HUES64 (cell line): ENCODE data around the gene FAM200B.

Source experiments
- H3K27ac ChIP-seq: 2 replicates; pipeline ENCODE4 v1.7.0; 2013; ENCODE audit warnings: low read depth, low read length, inconsistent platforms
- H3K27me3 ChIP-seq: 2 replicates; pipeline ENCODE4 v1.6.1; 2013; ENCODE audit warnings: mild to moderate bottlenecking, low read length; ENCODE audit not compliant: insufficient read depth
- H3K36me3 ChIP-seq: 2 replicates; pipeline ENCODE4 v1.6.1; 2013; ENCODE audit warnings: mild to moderate bottlenecking, low read length; ENCODE audit not compliant: insufficient read depth
- H3K4me1 ChIP-seq: 2 replicates; pipeline ENCODE4 v1.6.1; 2013; ENCODE audit warnings: mild to moderate bottlenecking, low read length, moderate library complexity; ENCODE audit not compliant: insufficient read depth
- H3K4me3 ChIP-seq: 2 replicates; pipeline ENCODE4 v1.5.1; 2013; ENCODE audit warnings: mild to moderate bottlenecking, low read length, moderate library complexity
- H3K9ac ChIP-seq: 2 replicates; pipeline ENCODE4 v1.6.1; 2013; ENCODE audit warnings: mild to moderate bottlenecking, low read depth, low read length
- H3K9me3 ChIP-seq: 2 replicates; pipeline ENCODE4 v1.6.1; 2013; ENCODE audit warnings: low read depth, low read length; ENCODE audit not compliant: insufficient read depth
- WGBS: fragments of 150-250, 120-280 bp; methylation state at CpG from one replicate; pipeline ENCODE4 v1.1.7; 2013; ENCODE audit warnings: missing lambda C conversion rate; 5-methylcytosine and 5-hydroxymethylcytosine counted together

The FAM200B gene

GRCh38 chr4:15695729-15696128 is 14.1 kb downstream of the FAM200B start:
- no peaks in the 10 kb centered on the region; the same call in 1 of the 2 replicates for H3K36me3 ChIP-seq
- peak overlapping the region; percentile 45 for H3K27ac ChIP-seq
- WGBS, result 96% methylated on average over 3 of the region's 3 CpGs
- H3K4me3 ChIP-seq, result no peak overlapping the region
- no peaks in the 10 kb centered on the region for H3K27me3 ChIP-seq
- H3K4me1 ChIP-seq, result peaks cover 39% of the 10 kb centered on the region
- no peak overlapping the region for H3K9ac ChIP-seq
- peaks cover 11% of the 10 kb centered on the region for H3K9me3 ChIP-seq

DNA sequence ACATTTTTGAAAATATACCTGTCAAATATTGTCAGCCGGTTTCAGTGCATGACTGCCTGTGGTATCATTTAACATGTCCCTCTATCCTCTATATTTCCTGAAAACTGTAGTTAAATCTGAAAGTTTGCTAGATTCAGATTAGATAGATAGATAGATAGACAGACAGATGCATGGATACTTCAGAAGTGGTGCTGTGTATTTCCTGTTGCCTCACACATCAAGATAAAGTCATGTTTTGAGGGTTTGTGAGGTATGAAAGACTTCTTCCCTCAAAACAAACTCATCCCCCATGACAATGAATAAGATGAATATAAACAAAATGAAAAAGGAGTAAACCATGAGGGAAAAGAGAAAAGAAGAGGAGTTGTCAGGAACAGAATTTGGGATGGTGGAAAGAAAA is 15.2 kb downstream of the FAM200B start:
- 100% methylated on average over 1 of the region's 1 CpG for WGBS
- H3K4me3 ChIP-seq, result no peak overlapping the region
- no peak overlapping the region for H3K9ac ChIP-seq
- H3K9me3 ChIP-seq, result peaks cover 11% of the 10 kb centered on the region
- H3K27me3 ChIP-seq, result 0 out of 2 replicates have a peak, but pooled peaks cover 1% of the 10 kb centered on the region
- no peak overlapping the region for H3K27ac ChIP-seq
- no peaks in the 10 kb centered on the region; the same call in 1 of the 2 replicates for H3K36me3 ChIP-seq
- peaks cover 29% of the 10 kb centered on the region for H3K4me1 ChIP-seq

GRCh38 chr4:15702941-15703403 is 21.3 kb downstream of the FAM200B start, which contains the start of gene BST1:
TSS of gene BST1 (plus strand) at chr4:15703065. CDS start at chr4:15703145, 80 bp downstream.
- no peaks in the 10 kb centered on the region for H3K36me3 ChIP-seq
- WGBS, result 55% methylated on average over 43 of the region's 43 CpGs
- H3K4me1 ChIP-seq, result peaks cover 4% of the 10 kb centered on the region
- H3K27me3 ChIP-seq, result peaks cover 7% of the 10 kb centered on the region; the same call in 1 of the 2 replicates
- H3K4me3 ChIP-seq, result peak within 1 kb of the TSS; percentile 57
- no peak within 1 kb of the TSS for H3K27ac ChIP-seq
- peak within 1 kb of the TSS; percentile 61 for H3K9ac ChIP-seq
- no peaks in the 10 kb centered on the region for H3K9me3 ChIP-seq

DNA sequence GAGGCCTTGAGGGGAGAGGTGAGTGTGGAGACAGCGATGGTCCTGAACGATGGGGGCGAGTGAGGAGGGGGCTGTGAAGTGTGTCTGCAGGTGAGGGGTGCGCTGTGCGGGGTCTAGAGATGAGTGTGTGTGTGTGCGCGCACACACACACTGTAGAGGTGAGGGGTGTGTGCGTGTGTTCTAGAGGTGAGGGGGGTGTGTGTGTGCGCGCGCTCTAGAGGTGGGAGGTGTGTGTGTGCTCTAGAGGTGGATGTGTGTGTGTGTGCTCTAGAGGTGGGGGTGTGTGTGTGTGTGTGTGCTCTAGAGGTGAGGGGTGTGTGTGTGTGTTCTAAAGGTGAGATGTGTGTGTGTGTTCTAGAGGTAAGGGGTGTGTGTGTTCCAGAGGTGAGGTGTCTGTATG is 21.8 kb downstream of the FAM200B start:
- 93% methylated on average over 11 of the region's 11 CpGs for WGBS

DNA sequence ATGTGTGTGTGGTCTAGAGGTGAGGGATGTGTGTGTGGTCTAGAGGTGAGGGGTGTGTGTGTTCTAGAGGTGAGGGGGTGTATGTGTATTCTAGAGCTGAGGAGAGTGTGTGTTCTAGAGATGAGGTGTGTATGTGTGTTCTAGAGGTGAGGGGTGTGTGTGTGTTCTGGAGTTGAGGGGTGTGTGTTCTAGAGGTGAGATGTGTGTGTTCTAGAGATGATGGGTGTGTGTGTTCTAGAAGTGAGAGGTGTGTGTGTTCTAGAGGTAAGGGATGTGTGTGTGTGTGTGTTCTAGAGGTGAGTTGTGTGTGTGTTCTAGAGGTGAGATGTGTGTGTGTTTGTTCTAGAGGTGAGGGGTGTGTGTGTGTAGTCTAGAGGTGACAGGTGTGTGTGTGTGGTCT is 22.5 kb downstream of the FAM200B start:
- H3K36me3 ChIP-seq, result no peaks in the 10 kb centered on the region
- peaks cover 4% of the 10 kb centered on the region for H3K4me1 ChIP-seq
- H3K27me3 ChIP-seq, result peaks cover 7% of the 10 kb centered on the region; the same call in 1 of the 2 replicates
- H3K4me3 ChIP-seq, result no peak overlapping the region
- H3K9ac ChIP-seq, result no peak overlapping the region
- H3K9me3 ChIP-seq, result no peaks in the 10 kb centered on the region
- H3K27ac ChIP-seq, result no peak overlapping the region

More for the DNA sequence above, 21.8 kb downstream of the FAM200B start:
- peak overlapping the region; percentile 61; the same call in 1 of the 2 replicates for H3K9ac ChIP-seq
- peak overlapping the region; percentile 57; the same call in 1 of the 2 replicates for H3K4me3 ChIP-seq
- no peak overlapping the region for H3K27ac ChIP-seq
- H3K9me3 ChIP-seq, result no peaks in the 10 kb centered on the region
- H3K27me3 ChIP-seq, result peaks cover 7% of the 10 kb centered on the region; the same call in 1 of the 2 replicates
- peaks cover 4% of the 10 kb centered on the region for H3K4me1 ChIP-seq
- H3K36me3 ChIP-seq, result no peaks in the 10 kb centered on the region

DNA sequence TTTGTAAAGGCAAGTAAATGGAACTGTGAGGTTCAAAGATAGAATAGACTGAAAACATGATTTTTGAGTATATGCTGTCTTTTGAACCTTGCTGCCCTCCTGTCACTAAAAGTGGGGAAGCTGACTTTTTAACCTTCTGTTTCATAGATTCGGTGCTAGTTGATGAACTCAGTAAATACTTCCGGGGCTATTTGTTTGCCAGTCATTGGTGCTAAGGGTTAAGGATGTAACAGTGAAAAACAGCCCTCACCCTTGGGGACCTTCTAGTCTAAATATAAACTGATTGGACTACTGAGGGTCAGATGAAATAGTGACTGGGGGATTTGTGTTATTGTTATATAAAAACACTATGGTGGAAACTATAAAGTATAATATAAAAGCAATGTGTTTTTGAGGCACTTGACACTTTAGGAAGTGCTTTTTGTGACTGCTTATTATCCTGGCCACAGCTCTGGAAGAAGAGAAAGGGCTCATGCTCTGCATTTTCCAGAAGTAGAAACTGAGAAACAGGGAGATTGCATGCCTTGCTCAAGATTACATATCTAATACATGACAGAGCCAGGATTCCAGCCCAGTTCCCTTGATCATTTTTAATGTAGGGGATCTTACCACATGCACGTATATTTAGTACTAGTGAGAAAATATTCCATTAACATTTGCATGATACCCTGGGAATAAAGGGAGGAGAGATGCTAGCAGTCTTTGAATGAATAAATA is 25.2 kb downstream of the FAM200B start:
- Histone ChIP-seq H3K4me3 (no peak overlapping the region), H3K27ac (no peak overlapping the region), H3K36me3 (no peaks in the 10 kb centered on the region), H3K9ac (no peak overlapping the region), H3K27me3 (peaks cover 6% of the 10 kb centered on the region; the same call in 1 of the 2 replicates), H3K4me1 (no peaks in the 10 kb centered on the region; the same call in 1 of the 2 replicates), H3K9me3 (no peaks in the 10 kb centered on the region)
- WGBS, result over 99% methylated on average over 3 of the region's 3 CpGs

DNA sequence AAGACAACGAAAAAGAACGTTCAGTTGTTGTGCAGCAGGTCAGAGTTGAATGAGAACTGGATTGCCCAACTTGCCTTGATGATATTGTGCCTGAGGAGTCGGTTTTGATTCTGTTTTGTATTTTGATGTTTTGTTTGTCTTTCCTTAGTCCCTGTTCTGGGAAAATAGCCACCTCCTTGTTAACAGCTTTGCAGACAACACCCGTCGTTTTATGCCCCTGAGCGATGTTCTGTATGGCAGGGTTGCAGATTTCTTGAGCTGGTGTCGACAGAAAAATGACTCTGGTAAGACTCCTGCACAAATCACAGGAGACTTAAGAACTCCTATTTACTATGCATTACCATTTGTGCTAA is 25.7 kb downstream of the FAM200B start:
- WGBS, result 81% methylated on average over 7 of the region's 7 CpGs
- Histone ChIP-seq H3K9ac (no peak overlapping the region), H3K27me3 (peaks cover under 1% of the 10 kb centered on the region; the same call in 1 of the 2 replicates), H3K27ac (no peak overlapping the region), H3K36me3 (no peaks in the 10 kb centered on the region), H3K9me3 (no peaks in the 10 kb centered on the region), H3K4me1 (no peaks in the 10 kb centered on the region; the same call in 1 of the 2 replicates), H3K4me3 (no peak overlapping the region)

DNA sequence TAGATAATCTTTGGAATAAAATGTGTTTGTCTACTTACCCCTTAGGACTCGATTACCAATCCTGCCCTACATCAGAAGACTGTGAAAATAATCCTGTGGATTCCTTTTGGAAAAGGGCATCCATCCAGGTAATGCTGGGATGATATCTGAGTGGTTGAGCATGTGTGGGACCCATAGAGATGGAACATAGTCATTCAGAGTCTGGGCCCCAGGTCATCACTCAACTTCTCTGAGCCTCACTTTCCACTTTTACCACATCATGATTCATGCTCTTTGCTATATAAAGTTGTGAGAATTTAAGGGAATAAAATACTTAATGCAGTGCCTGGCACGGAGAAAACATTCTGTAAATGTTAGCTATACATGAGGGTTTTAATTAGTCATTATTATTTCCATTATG is 30.1 kb downstream of the FAM200B start:
- no peaks in the 10 kb centered on the region for H3K27me3 ChIP-seq
- 90% methylated on average over 2 of the region's 2 CpGs for WGBS
- no peaks in the 10 kb centered on the region for H3K9me3 ChIP-seq
- no peak overlapping the region for H3K27ac ChIP-seq
- H3K9ac ChIP-seq, result no peak overlapping the region
- no peaks in the 10 kb centered on the region; the same call in 1 of the 2 replicates for H3K4me1 ChIP-seq
- no peak overlapping the region for H3K4me3 ChIP-seq
- no peaks in the 10 kb centered on the region for H3K36me3 ChIP-seq

DNA sequence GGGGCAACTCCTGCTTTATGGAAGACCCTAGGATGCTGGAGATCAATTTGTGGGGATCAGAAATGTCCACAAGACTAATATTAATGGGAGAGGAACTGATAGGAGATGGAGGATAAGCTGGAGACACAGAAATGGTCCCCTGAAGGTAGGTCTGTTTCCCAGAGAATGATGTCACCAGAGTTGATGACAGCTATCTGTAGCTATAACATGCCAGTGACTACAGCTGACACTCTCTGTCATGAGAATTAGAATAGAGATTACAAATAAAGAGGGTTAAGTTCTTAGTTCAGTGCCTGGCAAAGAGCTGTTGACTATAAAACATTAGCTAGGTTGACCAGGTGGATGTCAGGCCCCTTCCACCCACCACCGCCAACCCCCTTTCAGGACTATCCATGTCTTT is 30.6 kb downstream of the FAM200B start:
- H3K4me3 ChIP-seq, result no peak overlapping the region
- H3K27me3 ChIP-seq, result no peaks in the 10 kb centered on the region
- no peak overlapping the region for H3K27ac ChIP-seq
- no peaks in the 10 kb centered on the region for H3K9me3 ChIP-seq
- WGBS, result 75% methylated on average over 1 of the region's 1 CpG
- no peaks in the 10 kb centered on the region for H3K36me3 ChIP-seq
- no peak overlapping the region for H3K9ac ChIP-seq
- no peaks in the 10 kb centered on the region; the same call in 1 of the 2 replicates for H3K4me1 ChIP-seq

- no peaks in the 10 kb centered on the region; the same call in 1 of the 2 replicates for H3K4me1 ChIP-seq
- no peaks in the 10 kb centered on the region for H3K36me3 ChIP-seq
- no peaks in the 10 kb centered on the region for H3K9me3 ChIP-seq
- H3K4me3 ChIP-seq, result no peak overlapping the region
- no peak overlapping the region for H3K27ac ChIP-seq
- no peaks in the 10 kb centered on the region for H3K27me3 ChIP-seq
- H3K9ac ChIP-seq, result no peak overlapping the region
- no CpG with 5 or more reads among the region's 1 CpG for WGBS
These were observed 32.5 kb downstream of the FAM200B start for GRCh38 chr4:15714141-15714540.

GRCh38 chr4:15714646-15715435 is 33.2 kb downstream of the FAM200B start:
- no peak overlapping the region for H3K27ac ChIP-seq
- no peaks in the 10 kb centered on the region for H3K27me3 ChIP-seq
- no peaks in the 10 kb centered on the region for H3K4me1 ChIP-seq
- no peak overlapping the region for H3K9ac ChIP-seq
- WGBS, result 94% methylated on average over 8 of the region's 8 CpGs
- H3K9me3 ChIP-seq, result no peaks in the 10 kb centered on the region
- no peak overlapping the region for H3K4me3 ChIP-seq
- H3K36me3 ChIP-seq, result no peaks in the 10 kb centered on the region
